ENCODE measurements around the gene SRPRA.

Gene SRPRA

GRCh38 chr11:126246636-126247035 lies 22.1 kb downstream of the SRPRA start:
- H3F3A ChIP-seq (ENCODE audit: insufficient read depth), result no peaks in the 10 kb centered on the region
- H3K9me2 ChIP-seq (replicated peaks; ENCODE audit: insufficient read depth, low read length), result no peaks in the 10 kb centered on the region
- no peaks in the 10 kb centered on the region for H3K36me3 ChIP-seq (ENCODE audit: low read length)
- TF ChIP-seq EZH2phosphoT487 (conservative IDR thresholded peaks at IDR 0.05; ENCODE audit: low read length), result no peak
- no peak for TF ChIP-seq CTCF (IDR thresholded peaks at IDR 0.05; ENCODE audit: insufficient read depth, low read length, poor library complexity, severe bottlenecking)
- no peak overlapping the region for H2AFZ ChIP-seq (ENCODE audit: low read depth, low read length, severe bottlenecking)
- no peak overlapping the region for H3K27ac ChIP-seq (ENCODE audit: low read depth, low read length)
- H3K9ac ChIP-seq (ENCODE audit: low read length), result no peak overlapping the region
- H3K4me2 ChIP-seq (ENCODE audit: low read depth, low read length, poor library complexity, severe bottlenecking), result no peak overlapping the region
- no peaks in the 10 kb centered on the region for H3K9me3 ChIP-seq (ENCODE audit: insufficient read depth, low read length)
- H3K79me2 ChIP-seq (ENCODE audit: insufficient read depth, low read length), result no peaks in the 10 kb centered on the region
- no peaks in the 10 kb centered on the region for H4K20me1 ChIP-seq (ENCODE audit: low read depth, low read length)
- H3K4me3 ChIP-seq (ENCODE audit: insufficient read depth, low read length, poor library complexity, severe bottlenecking), result no peak overlapping the region
- no peaks in the 10 kb centered on the region for H3K27me3 ChIP-seq (ENCODE audit: low read length)

- Histone ChIP-seq H3K27me3 (ENCODE audit: low read length) (no peaks in the 10 kb centered on the region), H3K9ac (ENCODE audit: low read length) (no peak overlapping the region), H3K27ac (ENCODE audit: low read depth, low read length) (no peak overlapping the region), H3K9me3 (ENCODE audit: insufficient read depth, low read length) (no peaks in the 10 kb centered on the region), H3K9me2 (replicated peaks; ENCODE audit: insufficient read depth, low read length) (no peaks in the 10 kb centered on the region), H3F3A (ENCODE audit: insufficient read depth) (no peaks in the 10 kb centered on the region), H2AFZ (ENCODE audit: low read depth, low read length, severe bottlenecking) (no peak overlapping the region), H3K36me3 (ENCODE audit: low read length) (no peaks in the 10 kb centered on the region), H3K4me3 (ENCODE audit: insufficient read depth, low read length, poor library complexity, severe bottlenecking) (no peak overlapping the region), H3K79me2 (ENCODE audit: insufficient read depth, low read length) (no peaks in the 10 kb centered on the region), H3K4me2 (ENCODE audit: low read depth, low read length, poor library complexity, severe bottlenecking) (no peak overlapping the region), H4K20me1 (ENCODE audit: low read depth, low read length) (no peaks in the 10 kb centered on the region)
- no peak for TF ChIP-seq EZH2phosphoT487 (conservative IDR thresholded peaks at IDR 0.05; ENCODE audit: low read length)
- TF ChIP-seq CTCF (IDR thresholded peaks at IDR 0.05; ENCODE audit: insufficient read depth, low read length, poor library complexity, severe bottlenecking), result no peak
These were observed 35.3 kb downstream of the SRPRA start for GRCh38 chr11:126233391-126233790.

- Histone ChIP-seq H2AFZ (ENCODE audit: low read depth, low read length, severe bottlenecking) (no peak overlapping the region), H3K27me3 (ENCODE audit: low read length) (no peaks in the 10 kb centered on the region), H4K20me1 (ENCODE audit: low read depth, low read length) (no peaks in the 10 kb centered on the region), H3K9me2 (replicated peaks; ENCODE audit: insufficient read depth, low read length) (no peaks in the 10 kb centered on the region), H3K4me3 (ENCODE audit: insufficient read depth, low read length, poor library complexity, severe bottlenecking) (no peak overlapping the region), H3K79me2 (ENCODE audit: insufficient read depth, low read length) (no peaks in the 10 kb centered on the region), H3K9ac (ENCODE audit: low read length) (no peak overlapping the region), H3F3A (ENCODE audit: insufficient read depth) (no peaks in the 10 kb centered on the region), H3K9me3 (ENCODE audit: insufficient read depth, low read length) (no peaks in the 10 kb centered on the region), H3K27ac (ENCODE audit: low read depth, low read length) (no peak overlapping the region), H3K36me3 (ENCODE audit: low read length) (no peaks in the 10 kb centered on the region), H3K4me2 (ENCODE audit: low read depth, low read length, poor library complexity, severe bottlenecking) (no peak overlapping the region)
- no peak for TF ChIP-seq CTCF (IDR thresholded peaks at IDR 0.05; ENCODE audit: insufficient read depth, low read length, poor library complexity, severe bottlenecking)
- no peak for TF ChIP-seq EZH2phosphoT487 (conservative IDR thresholded peaks at IDR 0.05; ENCODE audit: low read length)
These were observed 36.0 kb downstream of the SRPRA start for GRCh38 chr11:126232683-126233082.

All from SU-DHL-6 (cell line).